Parietal lobe (tissue), 2 donors: ENCODE results near the gene KSR1. TPM values are rescaled to one million over a fixed set of nuclear protein-coding genes. Genes with fewer than 3 reads are reported as not detected.

Experiments
- small RNA-seq: library from RNA; depleted of rRNA; stranded (forward); fragments of <200 nt; gene quantifications from one replicate; pipeline ENCODE3, GENCODE V24; 2014; ENCODE audit warnings: low replicate concordance
- total RNA-seq: library from RNA; depleted of rRNA; stranded (reverse); fragments of >200 nt; gene quantifications from one replicate; pipeline ENCODE4 v1.2.3, GENCODE V29; 2014

The KSR1 gene
- 53.5 TPM for total RNA-seq

GRCh38 chr17:27455914-27456680, at the start of gene KSR1:
TSS of gene KSR1 (plus strand) at chr17:27456448. CDS start at chr17:27456644, 196 bp downstream.

GRCh38 chr17:27630607-27631410, 174.6 kb downstream of the KSR1 start, which contains the start of gene LGALS9:
TSS of gene LGALS9 (plus strand) at chr17:27631188. CDS start at chr17:27631266, 78 bp downstream.

Small RNA genes within 50 kb of the gene (small RNA-seq; reads per million reads assigned to genes)
- not detected for gene AC015688.5

Other genes with a start within 250 kb of the KSR1 start
- gene WSB1, start 162.3 kb upstream of the KSR1 start, total RNA-seq = 747 TPM
- gene LGALS9, start 174.7 kb downstream of the KSR1 start, total RNA-seq = 2.8 TPM